ENCODE results near the gene SLC22A15. TPM values are rescaled to one million over a fixed set of nuclear protein-coding genes. Genes with fewer than 3 reads are reported as not detected.

The SLC22A15 gene
- total RNA-seq, 1 experiment from 2014 or later = 5.9 TPM

- H3K4me3 ChIP-seq (ENCODE audit: insufficient read depth, low read depth, low read length) = no peak overlapping the region
- DNase-seq = no peak
- no peaks in the 10 kb centered on the region for H3K36me3 ChIP-seq (replicated peaks; ENCODE audit: control insufficient read depth, insufficient read depth, low read length)
- H3K27me3 ChIP-seq (ENCODE audit: control insufficient read depth, insufficient read depth, low read length) = no peaks in the 10 kb centered on the region
Measured at GRCh38 chr1:116092752-116093489, 116.6 kb downstream of the SLC22A15 start.

DNA sequence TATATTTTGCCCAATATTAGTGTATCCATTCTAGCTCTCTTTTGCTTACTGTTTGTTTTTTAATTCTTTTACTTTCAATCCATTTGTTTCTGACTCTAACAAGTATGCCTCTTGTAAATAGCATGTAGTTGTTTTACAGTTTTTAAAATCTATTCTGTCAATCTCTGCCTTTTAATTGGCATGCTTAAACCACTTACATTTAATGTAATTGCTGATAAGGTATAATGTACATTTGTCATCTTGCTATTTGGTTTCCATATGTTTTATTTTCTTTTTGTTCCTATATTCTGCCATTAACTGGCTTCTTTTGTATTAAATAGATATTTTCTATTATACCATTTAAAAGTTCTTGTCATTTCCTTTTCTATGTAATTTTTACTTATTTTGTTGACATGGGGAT lies 118.7 kb downstream of the SLC22A15 start:
- no peak for DNase-seq
- Histone ChIP-seq H3K4me3 (ENCODE audit: insufficient read depth, low read depth, low read length) (no peak overlapping the region), H3K27me3 (ENCODE audit: control insufficient read depth, insufficient read depth, low read length) (no peaks in the 10 kb centered on the region), H3K36me3 (replicated peaks; ENCODE audit: control insufficient read depth, insufficient read depth, low read length) (no peaks in the 10 kb centered on the region)

DNA sequence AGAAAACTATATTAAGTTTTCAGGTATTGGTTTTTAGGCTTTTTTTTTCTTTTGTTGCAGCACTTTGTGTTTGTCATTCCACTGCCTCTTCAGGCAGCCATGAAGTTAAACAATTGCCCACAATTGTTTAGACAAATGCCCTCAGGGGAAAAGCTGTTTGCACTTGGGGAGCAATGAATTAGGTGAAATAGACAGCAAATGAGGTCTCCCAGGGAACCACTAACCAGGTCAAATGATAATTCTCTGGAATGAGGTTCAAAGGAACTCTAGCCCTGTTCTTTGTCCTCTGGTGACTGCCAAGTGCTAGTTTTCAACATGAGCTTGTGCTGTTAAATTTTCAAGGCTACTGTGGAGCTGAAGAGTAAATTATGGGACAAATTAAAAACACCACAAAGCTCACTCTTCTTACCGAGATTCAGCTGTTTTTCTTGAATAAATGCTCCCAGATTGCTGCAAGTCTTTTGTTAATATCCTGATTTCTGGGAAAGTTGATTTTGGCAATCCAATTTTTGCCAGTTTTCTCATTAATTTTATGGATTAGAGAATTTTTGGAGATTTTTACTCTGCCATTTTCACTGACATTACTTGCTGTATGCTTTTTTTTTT lies 119.8 kb downstream of the SLC22A15 start:
- Histone ChIP-seq H3K36me3 (replicated peaks; ENCODE audit: control insufficient read depth, insufficient read depth, low read length) (no peaks in the 10 kb centered on the region), H3K4me3 (ENCODE audit: insufficient read depth, low read depth, low read length) (no peak overlapping the region), H3K27me3 (ENCODE audit: control insufficient read depth, insufficient read depth, low read length) (no peaks in the 10 kb centered on the region)
- no peak for DNase-seq

GRCh38 chr1:116097626-116098025 lies 121.3 kb downstream of the SLC22A15 start:
- H3K36me3 ChIP-seq (replicated peaks; ENCODE audit: control insufficient read depth, insufficient read depth, low read length) = no peaks in the 10 kb centered on the region
- H3K4me3 ChIP-seq (ENCODE audit: insufficient read depth, low read depth, low read length) = no peak overlapping the region
- no peak for DNase-seq
- no peaks in the 10 kb centered on the region for H3K27me3 ChIP-seq (ENCODE audit: control insufficient read depth, insufficient read depth, low read length)

DNA sequence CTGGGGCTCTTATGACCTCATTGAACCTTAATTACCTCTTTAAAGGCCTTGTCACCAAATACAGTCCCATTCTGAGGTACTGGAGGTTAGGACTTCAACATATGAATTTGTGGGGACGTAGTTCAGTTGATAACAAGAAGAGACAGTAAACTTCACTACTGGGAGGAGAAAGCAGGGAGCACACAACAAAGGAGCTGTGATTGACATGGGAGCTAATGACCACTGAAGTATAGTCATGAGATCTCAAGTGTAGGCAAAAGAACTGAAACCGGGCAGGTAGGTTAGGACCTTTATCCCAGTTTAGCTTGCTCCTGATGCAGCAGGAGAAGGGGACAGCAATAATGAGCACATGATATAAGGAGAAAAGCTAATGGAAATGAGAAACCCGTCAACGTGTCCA lies 123.1 kb downstream of the SLC22A15 start:
- DNase-seq = no peak
- Histone ChIP-seq H3K36me3 (replicated peaks; ENCODE audit: control insufficient read depth, insufficient read depth, low read length) (no peaks in the 10 kb centered on the region), H3K4me3 (ENCODE audit: insufficient read depth, low read depth, low read length) (no peak overlapping the region), H3K27me3 (ENCODE audit: control insufficient read depth, insufficient read depth, low read length) (no peaks in the 10 kb centered on the region)

DNA sequence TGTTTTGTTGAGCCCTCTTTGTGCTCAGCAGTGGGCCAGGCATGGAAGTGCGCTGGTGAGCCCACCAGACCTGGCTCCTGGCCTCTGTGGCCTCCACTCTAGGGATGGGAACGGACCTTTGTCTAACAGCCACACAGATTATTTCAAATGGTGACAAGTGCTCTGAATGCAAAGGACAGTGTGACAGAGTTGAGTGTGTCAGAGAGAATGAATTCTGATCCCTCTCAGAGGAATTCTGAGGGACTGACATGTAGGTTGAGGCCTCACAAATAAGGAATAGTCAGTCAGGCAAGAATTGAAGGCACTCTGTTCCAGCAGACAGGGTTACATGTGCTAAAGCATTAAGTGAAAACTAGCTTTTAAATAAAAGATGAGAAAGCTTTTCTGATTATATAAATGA lies 123.6 kb downstream of the SLC22A15 start:
- no peaks in the 10 kb centered on the region for H3K27me3 ChIP-seq (ENCODE audit: control insufficient read depth, insufficient read depth, low read length)
- H3K4me3 ChIP-seq (ENCODE audit: insufficient read depth, low read depth, low read length) = no peak overlapping the region
- no peak for DNase-seq
- H3K36me3 ChIP-seq (replicated peaks; ENCODE audit: control insufficient read depth, insufficient read depth, low read length) = no peaks in the 10 kb centered on the region

DNA sequence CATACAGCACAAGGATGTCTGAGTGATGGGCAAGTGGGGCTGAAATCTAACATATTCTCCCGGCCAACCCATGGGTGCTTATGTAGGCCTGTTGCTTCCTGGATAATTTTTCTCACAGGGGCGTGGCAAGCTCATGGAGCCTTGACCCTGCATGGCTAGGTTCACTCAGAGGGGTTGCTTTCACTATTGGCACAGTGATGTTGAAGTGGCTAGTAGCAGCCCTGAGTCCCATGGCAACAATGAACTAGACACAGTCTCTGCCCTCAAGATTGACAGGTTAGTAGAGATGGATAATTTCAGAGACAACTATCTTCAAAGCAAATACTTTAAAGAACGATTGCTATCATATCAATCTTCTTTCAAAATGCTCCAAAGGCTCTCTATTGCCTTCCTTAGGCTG lies 128.4 kb downstream of the SLC22A15 start:
- H3K36me3 ChIP-seq (replicated peaks; ENCODE audit: control insufficient read depth, insufficient read depth, low read length) = no peaks in the 10 kb centered on the region

DNA sequence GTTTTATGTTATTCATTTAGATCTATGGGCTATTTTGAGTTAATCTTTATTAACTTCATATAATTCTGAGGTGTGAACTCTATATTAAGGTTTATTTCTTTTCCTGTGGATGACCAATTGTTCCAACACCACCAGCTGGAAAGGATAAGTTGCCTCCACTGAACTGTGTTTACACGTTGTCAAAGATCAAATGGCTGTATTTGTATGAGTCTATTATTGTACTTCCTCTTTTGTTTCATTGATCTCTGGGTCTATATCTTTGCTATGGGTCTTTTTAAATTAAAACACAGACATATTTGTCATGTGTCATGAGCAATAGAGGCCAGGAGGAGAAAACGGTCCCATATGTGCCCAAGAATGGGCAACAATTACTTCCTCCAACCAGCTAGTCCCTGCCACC lies 129.7 kb downstream of the SLC22A15 start:
- no peak overlapping the region for H3K4me3 ChIP-seq (ENCODE audit: insufficient read depth, low read depth, low read length)
- H3K36me3 ChIP-seq (replicated peaks; ENCODE audit: control insufficient read depth, insufficient read depth, low read length) = no peaks in the 10 kb centered on the region
- DNase-seq = no peak
- H3K27me3 ChIP-seq (ENCODE audit: control insufficient read depth, insufficient read depth, low read length) = no peaks in the 10 kb centered on the region

More for the DNA sequence above, 128.4 kb downstream of the SLC22A15 start:
- Histone ChIP-seq H3K27me3 (ENCODE audit: control insufficient read depth, insufficient read depth, low read length) (no peaks in the 10 kb centered on the region), H3K4me3 (ENCODE audit: insufficient read depth, low read depth, low read length) (no peak overlapping the region)
- DNase-seq = no peak

DNA sequence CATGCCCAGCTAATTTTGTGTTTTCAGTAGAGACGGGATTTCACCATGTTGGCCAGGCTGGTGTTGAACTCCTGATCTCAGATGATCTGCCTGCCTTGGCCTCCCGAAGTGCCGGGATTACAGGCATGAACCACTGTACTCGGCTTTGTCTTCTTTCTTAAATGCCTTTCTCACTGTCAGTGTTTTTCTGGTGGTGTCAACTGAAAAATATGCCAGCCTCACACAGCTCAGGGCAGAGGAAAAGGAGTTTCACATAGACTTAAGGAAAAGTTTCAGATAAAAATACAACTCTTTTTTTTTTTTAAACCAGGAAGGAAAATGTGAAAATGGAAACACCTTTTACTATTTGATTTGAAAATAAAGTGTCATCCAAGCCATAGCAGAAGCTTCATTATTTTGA lies 130.3 kb downstream of the SLC22A15 start:
- no peaks in the 10 kb centered on the region for H3K27me3 ChIP-seq (ENCODE audit: control insufficient read depth, insufficient read depth, low read length)
- H3K36me3 ChIP-seq (replicated peaks; ENCODE audit: control insufficient read depth, insufficient read depth, low read length) = no peaks in the 10 kb centered on the region
- DNase-seq = no peak
- H3K4me3 ChIP-seq (ENCODE audit: insufficient read depth, low read depth, low read length) = no peak overlapping the region

DNA sequence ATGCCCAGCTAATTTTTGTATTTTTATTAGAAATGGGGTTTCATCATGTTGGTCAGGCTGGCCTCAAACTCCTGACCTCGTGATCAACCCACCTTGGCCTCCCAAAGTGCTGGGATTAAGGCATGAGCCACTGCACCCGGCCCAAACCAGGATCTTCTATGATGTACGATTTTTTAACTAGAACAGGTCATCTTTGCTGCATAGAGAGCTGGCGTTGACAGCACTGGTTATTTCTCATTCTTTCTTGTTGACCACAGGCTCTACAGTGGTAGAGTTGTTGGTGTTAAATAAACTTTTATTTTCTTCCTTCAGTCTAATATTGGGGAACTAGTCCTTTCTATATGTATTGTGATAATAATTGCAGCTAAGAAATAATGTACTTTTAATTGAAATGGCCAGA lies 131.1 kb downstream of the SLC22A15 start:
- Histone ChIP-seq H3K4me3 (ENCODE audit: insufficient read depth, low read depth, low read length) (no peak overlapping the region), H3K36me3 (replicated peaks; ENCODE audit: control insufficient read depth, insufficient read depth, low read length) (no peaks in the 10 kb centered on the region), H3K27me3 (ENCODE audit: control insufficient read depth, insufficient read depth, low read length) (no peaks in the 10 kb centered on the region)
- no peak for DNase-seq

DNA sequence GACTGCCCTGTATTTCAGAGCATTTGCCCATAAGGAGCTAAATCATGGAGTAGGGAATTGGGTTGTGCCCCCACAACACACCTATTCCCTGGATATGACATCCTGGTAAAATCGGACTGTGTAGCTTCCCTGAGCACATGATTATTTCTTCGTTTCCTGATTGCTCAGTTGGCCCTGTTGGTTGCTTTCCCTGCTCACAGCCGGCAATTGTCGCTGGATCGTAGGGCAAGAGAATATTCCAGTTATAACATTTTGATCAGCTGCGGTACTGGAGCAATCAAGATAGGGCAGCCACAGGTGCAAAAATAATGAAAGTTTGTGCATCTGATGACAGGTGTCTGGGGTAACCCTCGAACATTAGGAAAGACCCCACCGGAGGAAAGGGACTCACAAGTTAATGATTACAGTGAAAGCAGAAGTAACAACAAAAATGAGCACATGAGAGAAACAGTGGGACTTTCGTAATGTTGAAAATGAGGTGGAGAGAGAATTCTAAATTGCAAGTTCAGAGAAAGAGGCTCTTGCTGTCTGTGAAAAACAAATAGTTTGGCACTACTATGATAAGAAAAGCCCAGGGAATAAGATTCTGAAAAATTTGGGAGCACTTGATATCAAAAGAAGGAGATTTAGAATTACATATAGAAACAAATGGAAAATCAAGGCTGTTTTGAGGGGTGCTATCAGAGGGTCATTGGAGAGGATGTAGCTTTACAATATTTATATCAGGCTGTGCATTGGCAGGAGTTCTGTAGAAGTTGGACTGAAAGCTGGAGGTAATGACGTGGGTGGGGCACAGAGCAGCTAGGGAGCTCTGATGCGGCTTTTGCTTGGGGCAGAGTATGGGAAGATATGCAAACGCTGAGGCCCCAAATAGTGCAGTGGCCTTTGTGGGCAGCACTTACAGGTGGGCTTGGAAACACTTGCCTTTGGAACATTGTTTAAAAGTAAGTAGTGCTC lies 134.5 kb downstream of the SLC22A15 start, which contains the start of gene MAB21L3:
Gene MAB21L3, plus strand, starts transcription at position 833 of the 957 bp plus-strand sequence. CDS start 1,217 bp downstream, outside the sequence.
- no peak for DNase-seq
- Histone ChIP-seq H3K36me3 (replicated peaks; ENCODE audit: control insufficient read depth, insufficient read depth, low read length) (no peaks in the 10 kb centered on the region), H3K27me3 (ENCODE audit: control insufficient read depth, insufficient read depth, low read length) (no peaks in the 10 kb centered on the region), H3K4me3 (ENCODE audit: insufficient read depth, low read depth, low read length) (no peak within 1 kb of the TSS)

- H3K4me3 ChIP-seq (ENCODE audit: insufficient read depth, low read depth, low read length) = no peak overlapping the region
- no peaks in the 10 kb centered on the region for H3K27me3 ChIP-seq (ENCODE audit: control insufficient read depth, insufficient read depth, low read length)
- no peaks in the 10 kb centered on the region for H3K36me3 ChIP-seq (replicated peaks; ENCODE audit: control insufficient read depth, insufficient read depth, low read length)
- no peak for DNase-seq
Measured at GRCh38 chr1:116111524-116112021, 135.3 kb downstream of the SLC22A15 start.

DNA sequence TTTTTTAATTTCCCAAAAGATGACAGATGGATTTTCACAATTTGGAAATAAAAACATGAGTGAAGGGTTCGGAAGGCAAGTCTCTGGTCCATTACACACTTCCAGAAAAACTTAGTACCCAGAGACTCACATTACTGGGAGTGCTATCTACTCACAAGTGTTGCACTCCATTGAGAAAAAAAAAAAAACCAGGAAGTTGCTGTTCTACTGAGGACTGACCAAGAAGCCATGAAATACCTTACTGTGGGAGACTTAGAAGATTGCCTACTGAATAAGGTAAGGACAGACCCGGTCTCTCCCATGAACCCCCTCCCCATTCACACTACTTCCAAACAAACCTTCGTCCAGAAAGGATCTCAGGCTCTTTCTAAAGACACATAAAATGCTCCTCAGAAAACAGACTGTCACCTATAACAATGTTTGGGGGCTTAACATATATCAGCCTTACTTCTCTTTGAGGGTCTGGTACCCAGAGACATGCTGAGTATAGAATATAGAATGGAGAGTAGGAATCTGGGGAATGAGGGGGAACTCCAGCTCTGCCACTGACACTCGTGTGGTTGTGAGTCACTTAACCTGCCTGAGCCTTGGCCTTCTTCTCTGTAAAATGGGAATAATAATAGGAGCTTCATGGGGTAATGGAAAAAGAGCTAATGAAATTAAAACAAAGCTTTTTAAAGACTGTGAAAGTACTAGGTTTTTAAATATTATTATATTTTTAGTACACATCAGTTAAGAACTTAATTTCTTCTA lies 136.3 kb downstream of the SLC22A15 start:
- no peaks in the 10 kb centered on the region for H3K27me3 ChIP-seq (ENCODE audit: control insufficient read depth, insufficient read depth, low read length)
- H3K4me3 ChIP-seq (ENCODE audit: insufficient read depth, low read depth, low read length) = no peak overlapping the region
- DNase-seq = no peak
- no peaks in the 10 kb centered on the region for H3K36me3 ChIP-seq (replicated peaks; ENCODE audit: control insufficient read depth, insufficient read depth, low read length)

DNA sequence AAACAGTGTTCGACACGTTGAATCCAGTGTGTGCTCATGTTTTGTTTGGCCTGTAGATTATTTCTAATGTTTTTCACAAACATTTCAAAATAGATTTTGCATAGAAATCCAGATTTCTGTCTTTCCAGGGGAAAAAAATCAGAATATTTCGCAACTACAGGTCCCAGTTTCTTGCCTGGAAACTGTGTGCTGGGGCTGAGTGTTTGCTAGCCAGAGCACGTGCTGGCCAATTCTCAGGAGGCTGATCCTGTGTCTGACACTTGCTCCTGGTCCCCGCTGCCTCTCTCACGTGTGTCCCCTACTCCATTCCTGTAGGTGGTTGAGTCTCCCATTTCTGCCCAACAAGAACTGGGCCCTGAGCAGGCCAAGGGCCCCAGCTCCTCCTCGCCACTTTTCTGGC lies 137.3 kb downstream of the SLC22A15 start:
- H3K27me3 ChIP-seq (ENCODE audit: control insufficient read depth, insufficient read depth, low read length) = no peaks in the 10 kb centered on the region
- no peak for DNase-seq
- H3K4me3 ChIP-seq (ENCODE audit: insufficient read depth, low read depth, low read length) = no peak overlapping the region
- H3K36me3 ChIP-seq (replicated peaks; ENCODE audit: control insufficient read depth, insufficient read depth, low read length) = no peaks in the 10 kb centered on the region
